Stimulated activated CD4-positive, alpha-beta T cell treated with anti-CD3 and anti-CD28 coated beads, Interleukin-4, amount 100 ng/mL, for 24 hours (primary cell): ENCODE data around the gene CCDC85C.

Experiments
- DNase-seq: peaks from one replicate; pipeline ENCODE4 v3.0.0-alpha.2; 2020

Gene CCDC85C

GRCh38 chr14:99519931-99520421 is 84.0 kb downstream of the CCDC85C start:
- no peak for DNase-seq

- DNase-seq: no peak
Observed at GRCh38 chr14:99519347-99519881, 84.6 kb downstream of the CCDC85C start.

GRCh38 chr14:99518441-99519346 is 85.3 kb downstream of the CCDC85C start:
- peak; percentile 84 for DNase-seq

- DNase-seq: no peak
Observed at GRCh38 chr14:99517643-99518381, 86.2 kb downstream of the CCDC85C start.

- DNase-seq: no peak
Observed at GRCh38 chr14:99516871-99517642, 87.0 kb downstream of the CCDC85C start.

- no peak for DNase-seq
Observed at GRCh38 chr14:99516156-99516870, 87.7 kb downstream of the CCDC85C start.

GRCh38 chr14:99515301-99516155 is 88.5 kb downstream of the CCDC85C start:
- no peak for DNase-seq

- DNase-seq: no peak
Observed at GRCh38 chr14:99514552-99515300, 89.3 kb downstream of the CCDC85C start.

GRCh38 chr14:99513946-99514551 is 90.0 kb downstream of the CCDC85C start:
- no peak for DNase-seq

- DNase-seq: no peak
Observed at GRCh38 chr14:99513183-99513694, 90.8 kb downstream of the CCDC85C start.

GRCh38 chr14:99512571-99513182 is 91.3 kb downstream of the CCDC85C start:
- DNase-seq: no peak

- no peak for DNase-seq
Observed at GRCh38 chr14:99512110-99512449, 91.9 kb downstream of the CCDC85C start.

GRCh38 chr14:99511421-99512109 is 92.4 kb downstream of the CCDC85C start:
- DNase-seq: no peak

- DNase-seq: no peak
Observed at GRCh38 chr14:99510556-99511139, 93.4 kb downstream of the CCDC85C start.

GRCh38 chr14:99509871-99510555 is 94.0 kb downstream of the CCDC85C start:
- no peak for DNase-seq

GRCh38 chr14:99508896-99509629 is 94.9 kb downstream of the CCDC85C start:
- DNase-seq: no peak
